Activated T-cell treated with anti-CD3 and anti-CD28 coated beads for 4 hours (primary cell): Measurements from ENCODE around the gene SMIM28.
A peak's percentile ranks its signal among the peaks of the same experiment; 100 is the strongest.

Source experiments
- DNase-seq: peaks from one replicate; pipeline ENCODE4 v3.0.0-alpha.2; 2020

The SMIM28 gene

DNA sequence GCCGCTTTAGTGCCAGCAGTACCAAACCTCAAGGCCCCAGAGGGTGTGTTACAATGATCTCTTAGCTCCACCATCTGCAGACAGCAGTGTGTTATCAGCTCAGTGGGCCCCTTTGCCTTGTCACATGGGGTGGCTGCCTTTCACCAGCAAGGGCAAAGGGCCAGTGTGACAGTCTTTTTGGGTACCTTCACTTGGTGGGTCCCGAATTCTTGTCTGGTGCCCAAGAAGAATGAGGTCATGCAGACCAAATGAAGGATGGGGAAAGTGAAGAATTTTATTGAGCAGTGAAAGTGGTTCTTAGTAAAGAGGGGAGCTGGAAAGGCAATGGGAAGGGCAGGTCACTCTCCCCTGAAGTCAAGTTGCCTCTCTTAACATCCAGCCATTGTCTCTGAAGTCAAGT is 2.9 kb upstream of the SMIM28 start:
- no peak for DNase-seq

DNA sequence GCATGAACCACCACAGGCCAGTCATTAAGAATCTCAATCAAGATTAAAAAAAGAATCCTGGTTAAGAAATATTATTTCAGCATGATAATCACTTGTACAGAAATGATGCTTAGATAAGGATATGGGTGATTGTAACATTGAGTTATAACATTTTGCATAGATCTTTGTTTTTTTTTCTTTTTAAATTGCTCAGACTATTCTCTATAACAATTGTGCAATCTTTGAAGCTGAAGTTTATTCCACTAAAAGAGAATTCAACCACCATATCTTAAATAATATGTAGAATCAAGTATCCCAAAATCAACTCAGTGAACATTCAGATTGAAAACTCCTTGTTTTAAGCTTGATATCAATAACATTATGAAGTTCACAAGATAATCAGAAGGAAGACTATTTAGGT is 663 bp upstream of the SMIM28 start:
- DNase-seq, result no peak

DNA sequence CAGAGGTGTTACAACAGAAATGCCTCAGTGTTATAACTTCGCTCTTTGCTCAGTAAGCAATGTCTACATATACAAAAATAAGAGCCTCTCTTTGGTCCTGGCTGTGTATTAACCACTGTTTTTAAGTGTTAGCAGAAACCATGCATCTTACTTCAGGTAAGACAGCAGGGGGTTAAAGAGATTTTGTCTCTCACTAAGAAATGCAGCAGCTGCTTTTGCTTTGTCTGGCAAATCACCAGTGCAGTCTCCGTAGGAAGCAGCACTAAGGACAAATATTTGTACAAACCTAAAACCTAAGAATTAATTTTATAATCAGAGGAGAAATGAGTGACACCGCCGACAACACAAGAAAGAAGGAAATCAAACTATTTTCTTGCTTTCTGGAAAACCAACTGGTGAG is 758 bp downstream of the SMIM28 start:
- DNase-seq, result no peak

DNA sequence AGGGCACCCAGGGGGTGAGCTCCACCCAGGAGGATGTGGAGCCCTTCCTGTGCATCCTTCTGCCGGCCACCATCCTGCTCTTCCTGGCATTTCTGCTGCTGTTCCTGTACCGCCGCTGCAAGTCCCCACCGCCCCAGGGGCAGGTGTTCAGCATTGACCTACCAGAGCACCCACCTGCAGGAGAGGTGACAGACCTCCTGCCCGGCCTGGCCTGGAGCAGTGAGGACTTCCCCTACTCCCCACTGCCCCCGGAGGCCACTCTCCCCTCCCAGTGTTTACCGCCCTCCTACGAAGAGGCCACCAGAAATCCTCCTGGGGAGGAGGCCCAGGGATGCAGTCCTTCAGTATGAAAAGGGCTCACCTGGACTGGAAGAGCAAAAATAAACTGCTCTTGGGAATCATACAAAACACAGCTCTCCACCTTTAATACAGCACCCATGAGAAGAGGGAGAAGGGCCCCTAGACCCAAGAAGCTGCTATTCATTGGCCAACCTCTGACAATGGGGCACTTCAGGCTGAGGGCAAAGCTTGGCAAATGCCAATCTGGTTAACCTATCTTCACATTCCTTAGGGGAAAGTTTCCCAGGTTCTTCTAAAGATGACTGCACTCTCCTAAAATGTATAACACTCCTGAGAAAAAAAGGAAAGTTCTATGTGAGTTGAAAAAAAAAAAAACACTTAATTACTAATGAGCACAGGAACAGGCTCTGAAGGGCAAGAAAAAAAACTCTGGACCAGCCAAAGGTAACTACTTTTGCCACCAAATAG is 5.0 kb downstream of the SMIM28 start:
- DNase-seq, result no peak

DNA sequence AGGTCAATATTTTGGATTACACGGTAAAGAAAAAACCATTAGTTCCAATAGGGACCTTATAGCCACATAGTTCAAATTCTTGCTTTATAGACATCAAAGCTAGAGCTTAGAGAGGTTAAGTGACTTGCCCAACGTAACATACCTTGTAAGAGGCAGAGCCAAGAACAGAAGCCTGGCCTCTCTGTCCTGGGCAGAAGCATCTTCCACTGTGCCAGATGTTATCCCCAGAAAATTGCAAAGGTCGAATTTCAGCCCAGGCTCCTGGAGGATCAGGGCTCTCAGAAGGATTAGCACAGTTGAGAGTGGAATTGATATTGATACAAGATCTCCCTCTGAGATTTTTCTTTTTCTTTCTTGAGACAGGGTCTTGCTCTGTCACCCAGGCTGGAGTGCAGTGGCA is 6.1 kb downstream of the SMIM28 start:
- no peak for DNase-seq

DNA sequence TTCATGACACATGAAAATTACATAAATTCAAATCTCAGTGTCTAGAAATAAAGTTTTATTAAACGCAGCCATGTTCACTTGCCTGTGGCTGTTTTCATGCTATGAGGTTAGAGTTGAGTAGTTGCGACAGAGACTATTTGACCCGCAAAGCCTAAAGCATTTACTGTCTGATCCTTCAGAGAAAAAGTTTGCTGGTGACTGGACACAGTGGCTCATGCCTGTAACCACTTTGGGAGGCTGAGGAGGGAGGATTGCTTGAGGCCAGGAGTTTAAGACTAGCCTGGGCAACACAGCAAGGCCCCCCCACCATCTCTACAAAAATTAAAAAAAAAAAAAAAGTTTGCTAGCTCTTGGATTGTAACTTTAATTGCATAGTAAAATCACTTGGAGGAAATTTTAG is 9.2 kb downstream of the SMIM28 start:
- no peak for DNase-seq

DNA sequence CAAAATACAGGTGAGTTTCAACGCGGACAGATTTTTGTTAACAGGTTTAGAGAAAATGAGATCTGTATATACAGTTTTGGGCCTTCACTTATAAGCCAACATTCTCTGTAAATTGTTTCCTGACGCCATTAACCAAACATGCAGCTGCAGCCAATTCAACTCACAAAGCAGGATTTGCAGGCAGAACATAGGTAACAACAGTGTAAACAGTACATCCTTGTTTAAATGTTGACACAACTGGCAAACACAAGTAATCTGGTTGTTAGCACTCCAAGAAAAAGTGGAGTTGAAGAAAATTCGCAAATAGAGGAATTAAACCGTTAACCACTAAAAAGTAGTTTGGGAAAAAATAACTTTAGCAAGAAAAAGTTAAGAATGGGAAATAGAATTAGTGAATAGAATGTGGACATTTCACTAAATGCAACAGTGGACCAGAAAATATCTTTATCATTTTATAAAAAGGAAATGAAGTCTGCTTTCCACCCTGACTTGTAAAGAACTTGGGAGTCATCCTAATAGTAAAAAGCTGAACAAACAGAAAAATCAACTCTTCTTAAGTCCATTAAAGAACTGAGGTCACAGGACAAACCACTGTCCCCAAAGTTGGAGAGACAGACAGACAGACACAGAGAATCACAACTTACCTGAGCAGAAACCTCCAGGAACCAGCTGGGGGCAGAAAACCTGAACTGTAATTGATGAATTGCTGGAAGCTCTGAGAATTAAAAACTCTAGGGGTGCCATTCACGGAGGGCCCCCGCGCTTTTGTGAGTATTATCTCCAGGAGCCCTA is 10.1 kb downstream of the SMIM28 start:
- DNase-seq, result no peak

DNA sequence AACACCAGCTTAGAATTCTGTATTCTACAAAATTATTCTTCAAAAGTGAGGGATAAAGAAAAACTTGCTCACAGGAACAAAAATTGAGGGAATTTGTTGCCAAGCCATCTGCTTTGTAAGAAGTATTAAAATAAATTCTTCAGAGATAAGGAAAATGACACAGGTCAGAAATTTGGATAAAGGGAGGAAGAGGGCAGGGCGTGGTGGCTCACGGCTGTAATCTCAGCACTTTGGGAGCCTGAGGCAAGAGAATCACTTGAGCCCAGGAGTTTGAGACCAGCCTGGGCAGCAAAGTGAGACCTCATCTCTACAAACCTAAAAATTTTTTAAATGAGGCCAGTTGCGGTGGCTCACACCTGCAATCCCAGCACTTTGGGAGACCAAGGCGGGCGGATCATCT is 11.8 kb downstream of the SMIM28 start:
- DNase-seq, result no peak

DNA sequence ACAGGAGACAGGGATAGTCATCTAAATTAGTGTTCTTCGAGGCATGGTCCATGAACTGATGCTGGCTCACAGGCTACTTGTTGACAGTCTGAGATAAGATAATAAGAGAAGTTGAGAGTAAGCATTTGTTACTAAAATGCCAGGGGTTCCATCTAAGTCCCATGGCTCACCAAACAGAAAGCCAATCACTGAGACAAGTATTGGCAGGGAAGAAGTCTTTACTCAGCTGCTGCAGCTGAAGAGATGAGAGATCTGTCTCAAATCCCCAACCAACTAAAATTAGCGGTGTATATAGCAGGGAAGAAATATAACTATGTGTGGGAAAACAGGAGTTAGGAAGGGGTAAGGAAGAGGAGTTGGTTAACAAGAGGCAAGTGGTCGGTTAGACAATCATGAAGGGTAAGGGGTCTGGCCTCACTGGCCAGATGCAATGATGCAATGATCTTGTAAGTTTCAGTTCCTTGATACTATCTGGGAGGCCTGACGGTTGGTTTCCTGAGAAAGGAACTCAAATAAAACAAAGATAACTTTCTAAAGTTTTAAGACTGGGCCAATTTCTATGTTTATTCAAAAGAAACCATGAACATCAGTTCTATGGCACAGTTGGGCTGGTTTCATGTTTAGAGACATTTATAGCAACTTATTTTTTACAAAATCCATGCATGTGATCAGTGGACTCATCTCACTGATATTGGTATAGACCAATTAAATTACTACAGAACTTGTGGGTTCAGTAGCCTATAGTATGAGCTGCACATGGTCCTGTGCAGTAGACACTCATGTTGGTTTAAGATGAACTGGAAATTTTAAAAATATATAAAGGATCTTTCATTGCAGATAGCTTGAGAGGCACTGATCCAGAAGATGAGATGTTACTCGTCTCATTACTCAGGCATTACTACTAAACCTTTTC is 16.4 kb downstream of the SMIM28 start:
- DNase-seq, result no peak

DNA sequence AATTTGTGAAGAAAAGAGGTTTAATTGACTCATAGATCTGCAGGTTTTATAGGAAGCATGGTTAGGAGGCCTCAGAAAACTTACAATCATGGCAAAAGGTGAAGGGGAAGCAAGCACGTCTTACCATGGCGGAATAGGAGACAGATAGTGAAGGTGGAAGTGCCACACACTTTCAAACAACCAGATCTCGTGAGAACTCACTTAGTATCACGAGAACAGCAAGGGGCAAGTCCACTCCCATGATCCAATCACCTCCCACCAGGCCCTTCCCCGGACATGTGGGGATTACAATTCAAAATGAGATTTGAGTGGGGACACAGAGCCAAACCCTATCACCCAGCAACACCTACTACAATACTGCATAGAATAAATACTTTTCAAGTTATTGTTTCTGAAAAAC is 19.0 kb downstream of the SMIM28 start:
- DNase-seq, result no peak

DNA sequence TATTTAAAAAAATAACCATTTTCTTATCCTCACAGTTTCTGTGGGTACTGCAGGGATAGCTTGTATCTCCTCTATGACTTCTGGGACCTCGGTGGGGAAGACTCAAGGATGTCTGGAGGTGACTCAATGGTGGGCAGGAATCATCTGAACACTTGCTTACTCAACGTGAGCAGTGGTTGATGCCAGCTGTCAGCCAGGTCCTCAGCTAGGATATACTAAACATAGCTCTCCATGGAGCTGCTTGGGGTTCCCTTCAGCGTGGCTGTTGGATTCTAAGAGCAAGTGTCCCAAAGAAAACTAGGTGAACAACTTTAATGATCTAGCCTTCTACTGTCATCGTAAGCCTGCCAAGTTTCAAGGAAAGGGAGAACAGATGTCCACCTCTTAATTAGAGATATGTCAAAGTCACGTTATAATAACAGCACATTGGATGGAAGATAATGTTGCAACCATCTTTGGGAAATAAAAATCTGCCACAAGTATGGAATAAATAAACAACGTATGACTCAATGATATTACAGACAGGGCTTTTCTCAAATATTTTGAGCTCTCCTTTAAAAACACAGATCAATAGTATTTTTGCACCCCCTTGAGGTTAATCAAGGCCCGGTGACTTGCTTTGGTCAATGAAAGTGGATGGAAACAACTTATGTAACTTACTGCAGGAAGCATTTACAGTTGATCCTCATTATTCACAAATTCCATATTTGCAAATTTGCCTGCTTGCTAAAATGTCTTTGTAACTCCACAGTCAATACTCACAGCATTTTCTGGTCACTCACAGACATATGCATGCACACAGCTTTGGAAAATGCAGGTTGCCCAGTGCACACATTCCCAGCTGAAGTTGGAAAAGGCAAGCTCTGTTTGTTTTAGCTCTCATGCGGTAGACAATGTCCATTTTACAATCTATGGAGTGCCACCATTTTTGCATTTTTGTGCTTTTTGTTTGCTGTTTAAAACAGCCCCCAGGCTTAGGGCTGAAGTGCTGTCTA is 19.7 kb downstream of the SMIM28 start:
- DNase-seq, result no peak

DNA sequence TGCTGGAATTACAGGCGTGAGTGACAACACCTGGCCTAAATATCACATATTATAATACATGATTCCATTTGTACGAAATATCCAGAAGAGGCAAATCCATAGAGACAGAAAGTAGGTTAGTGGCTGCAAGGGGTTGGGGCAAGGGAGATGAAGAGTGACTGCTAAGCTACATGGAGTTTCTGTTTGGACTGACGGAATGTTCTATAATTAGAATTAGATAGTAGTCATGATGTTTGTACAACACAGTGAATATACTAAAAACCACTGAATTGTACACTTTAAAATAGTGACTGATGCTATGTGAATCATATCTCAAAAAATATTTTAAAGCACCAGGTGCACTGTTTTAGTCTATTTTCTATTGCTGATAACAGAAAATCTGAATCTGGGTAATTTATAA is 22.6 kb downstream of the SMIM28 start:
- no peak for DNase-seq

DNA sequence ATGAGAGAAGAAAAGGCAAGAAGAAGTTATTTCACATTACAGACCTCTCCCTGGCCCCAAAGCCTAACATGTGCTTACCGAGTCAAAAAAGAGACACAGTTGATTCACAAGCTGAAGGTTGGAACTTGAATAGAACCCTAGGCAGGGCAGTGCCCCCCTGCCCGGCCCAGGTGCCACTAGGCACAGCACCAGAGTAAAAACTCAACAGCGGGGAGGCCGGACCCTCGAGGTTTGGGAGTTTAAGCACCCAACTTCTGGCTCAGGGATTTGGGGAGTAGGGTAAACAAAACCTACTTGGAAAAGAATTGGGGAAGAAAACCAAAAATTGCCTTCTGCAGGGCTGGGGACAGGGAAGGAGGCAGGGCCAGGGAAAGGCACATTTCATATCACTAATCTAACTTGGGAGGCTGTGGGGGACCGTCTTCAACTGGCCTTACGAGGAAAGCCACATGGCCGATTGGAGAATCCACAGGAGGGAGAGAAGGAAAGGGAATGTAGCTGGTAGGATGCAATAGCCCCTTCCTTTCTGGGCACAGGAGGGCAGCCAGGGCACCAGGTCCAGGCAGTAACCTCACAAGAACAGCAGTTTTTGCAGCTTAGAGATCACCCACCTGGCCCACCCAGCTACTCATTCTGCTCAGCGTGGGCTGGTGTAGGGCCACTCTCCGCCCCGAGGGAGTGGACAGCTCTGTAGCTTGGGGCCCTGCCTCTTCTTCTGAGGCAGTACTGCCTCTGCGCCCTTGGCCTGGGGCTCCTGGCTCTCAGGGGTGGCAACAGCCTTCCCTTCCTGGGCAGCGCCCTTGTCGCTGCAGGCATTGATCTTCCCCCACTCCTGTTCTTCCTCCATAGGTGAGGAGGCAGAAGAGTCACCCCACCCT is 24.5 kb downstream of the SMIM28 start:
- no peak for DNase-seq

DNA sequence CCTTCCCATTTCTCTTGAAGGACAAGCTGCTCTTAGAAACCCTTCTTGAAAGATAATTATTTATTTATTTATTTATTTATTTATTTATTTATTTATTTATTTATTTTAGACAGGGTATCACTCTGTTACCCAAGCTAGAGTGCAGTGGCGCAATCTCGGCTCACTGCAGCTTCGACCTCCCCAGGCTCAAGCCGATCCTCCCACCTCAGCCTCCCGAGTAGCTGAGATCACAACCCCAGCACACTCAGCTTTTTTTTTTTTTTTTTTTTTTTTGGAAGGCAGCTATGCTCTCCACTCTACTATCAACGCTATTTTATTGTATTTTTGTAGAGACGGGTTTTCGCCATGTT is 25.1 kb downstream of the SMIM28 start:
- no peak for DNase-seq

DNA sequence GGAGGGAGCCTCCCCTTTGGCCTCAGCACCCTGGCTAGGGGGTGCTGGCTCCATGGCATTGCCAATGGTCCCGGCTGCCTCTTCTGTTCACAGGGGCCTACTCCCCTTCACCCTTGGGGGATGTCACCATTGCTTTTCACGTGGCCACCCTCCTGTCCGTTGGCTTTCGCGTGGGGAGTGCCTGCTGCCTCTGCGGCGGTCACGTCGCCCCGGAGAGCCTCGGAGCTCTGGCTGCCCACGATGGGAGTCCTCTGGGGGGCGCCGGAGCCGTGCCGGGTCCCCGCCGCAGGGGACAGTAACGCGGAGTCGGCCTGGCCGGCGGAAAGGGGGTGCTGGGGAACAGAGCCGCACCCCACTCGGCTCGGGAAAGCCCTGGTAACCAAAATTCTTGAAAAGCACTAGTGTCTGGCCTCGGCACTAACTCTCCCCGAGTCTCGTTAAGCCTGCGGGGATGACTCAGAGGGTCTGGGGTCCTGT is 25.7 kb downstream of the SMIM28 start:
- DNase-seq, result peak; percentile 6

DNA sequence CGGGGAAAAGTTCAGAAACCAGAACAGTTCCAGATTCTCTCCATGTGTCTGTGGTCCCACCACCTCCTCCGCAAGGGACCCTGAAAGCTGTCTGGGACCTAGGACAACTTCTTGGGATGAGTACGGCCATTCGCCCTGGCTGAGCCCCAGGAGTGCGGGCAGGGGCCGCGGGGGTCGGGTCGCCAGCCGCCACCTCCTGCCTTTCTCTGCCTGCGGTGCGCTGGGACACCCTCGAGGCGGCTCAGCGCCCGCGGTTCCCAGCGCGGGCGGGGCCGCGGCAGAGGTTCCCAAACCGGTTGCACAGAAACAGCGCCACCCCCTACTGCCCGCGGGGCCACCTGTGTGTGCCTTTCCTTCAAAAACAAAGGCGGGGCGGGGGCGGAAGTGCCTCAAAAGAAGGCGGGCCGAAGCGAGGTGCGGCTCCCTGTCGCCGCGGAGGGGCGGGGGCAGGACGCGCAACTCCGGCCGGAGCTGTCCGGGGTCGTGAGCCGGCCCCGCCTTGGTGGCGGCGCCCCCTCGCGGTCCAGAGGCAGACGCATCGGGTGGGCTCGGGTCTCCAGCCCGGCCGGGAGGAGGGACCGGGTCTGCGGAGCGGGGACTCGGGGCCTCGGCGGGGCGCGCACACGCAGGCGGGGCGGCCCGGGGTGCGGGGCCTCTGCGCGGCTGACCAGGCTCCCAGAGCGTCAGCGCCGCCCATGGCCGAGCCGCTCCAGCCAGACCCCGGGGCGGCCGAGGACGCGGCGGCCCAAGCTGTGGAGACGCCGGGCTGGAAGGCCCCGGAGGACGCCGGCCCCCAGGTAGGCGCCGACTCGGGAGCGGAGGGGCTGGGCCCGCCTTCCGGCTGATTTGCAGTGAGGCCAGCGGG is 26.3 kb downstream of the SMIM28 start, which contains the start of gene HEBP2:
Gene HEBP2 (plus strand): TSS at position 423 of the 865 bp plus-strand sequence. CDS start 273 bp downstream, at position 696.
- peak; percentile 92 for DNase-seq

DNA sequence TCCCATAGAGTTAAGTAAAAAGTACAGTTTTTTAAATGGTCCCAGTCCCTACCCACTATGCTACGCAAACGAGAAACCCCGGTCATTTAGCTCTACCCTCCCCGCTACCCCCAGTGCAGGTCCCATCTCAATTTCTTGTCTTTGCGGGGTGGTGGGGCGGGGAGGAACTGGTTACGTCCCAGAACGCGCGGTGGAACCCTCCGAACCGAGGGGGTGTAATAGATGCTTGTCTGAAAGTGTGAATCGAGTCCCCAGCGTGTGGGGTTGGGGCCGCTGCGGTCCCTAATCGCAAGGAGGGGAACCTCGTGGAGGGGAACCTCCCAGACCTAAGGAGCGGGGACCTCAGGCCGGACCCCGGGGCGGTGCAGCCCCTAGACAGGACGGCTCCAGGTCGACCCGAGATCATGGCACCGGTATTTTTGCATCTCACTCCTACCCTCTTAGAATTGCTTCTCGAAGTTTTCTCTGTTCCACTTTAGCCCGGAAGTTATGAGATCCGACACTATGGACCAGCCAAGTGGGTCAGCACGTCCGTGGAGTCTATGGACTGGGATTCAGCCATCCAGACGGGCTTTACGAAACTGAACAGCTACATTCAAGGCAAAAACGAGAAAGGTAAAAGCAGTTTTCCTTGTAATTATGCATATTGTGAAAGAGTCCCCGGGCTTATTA is 27.1 kb downstream of the SMIM28 start:
- no peak for DNase-seq

DNA sequence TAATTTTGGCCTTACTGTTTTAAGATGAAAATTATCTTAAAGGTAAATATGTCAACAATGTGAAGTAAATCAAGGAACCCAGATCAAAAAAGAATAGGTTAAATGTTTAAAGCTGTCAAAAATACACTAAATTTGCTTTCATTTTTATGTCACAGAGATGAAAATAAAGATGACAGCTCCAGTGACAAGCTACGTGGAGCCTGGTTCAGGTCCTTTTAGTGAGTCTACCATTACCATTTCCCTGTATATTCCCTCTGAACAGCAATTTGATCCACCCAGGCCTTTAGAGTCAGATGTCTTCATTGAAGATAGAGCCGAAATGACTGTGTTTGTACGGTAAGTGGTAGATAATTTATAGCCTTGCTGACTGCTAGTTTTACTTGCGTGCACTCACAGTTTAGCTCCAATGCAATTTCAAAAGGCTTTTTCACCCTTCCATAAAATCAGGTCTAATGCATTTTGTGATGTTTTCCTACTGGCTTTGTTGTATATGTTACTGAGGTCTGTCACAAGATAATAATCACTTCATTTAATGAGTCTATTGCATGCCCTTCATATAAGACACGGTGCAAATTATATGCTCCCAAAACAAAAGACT is 28.2 kb downstream of the SMIM28 start:
- no peak for DNase-seq

DNA sequence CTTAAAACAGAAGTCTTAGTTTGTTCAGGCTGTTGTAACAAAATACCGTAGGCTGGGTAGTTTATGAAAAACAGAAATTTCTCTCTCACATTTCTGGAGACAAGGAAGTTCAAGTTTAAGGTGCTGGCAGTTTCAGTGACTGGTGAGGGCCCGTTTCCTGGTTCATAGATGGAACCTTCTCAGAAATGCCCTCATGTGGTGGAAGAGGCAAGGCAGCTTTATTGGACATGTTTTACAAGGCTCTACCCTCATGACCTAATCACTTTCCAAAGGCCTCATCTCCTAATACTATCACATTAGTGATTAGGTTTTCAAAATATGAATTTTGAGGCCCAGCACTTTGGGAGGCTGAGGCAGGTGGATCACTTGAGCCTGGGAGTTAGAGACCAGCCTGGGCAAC is 28.7 kb downstream of the SMIM28 start:
- no peak for DNase-seq
